SKM-1 treated with dmso at 0.1 percent for 144 hours (cell line): ENCODE results near the gene PARD3B.

Experiments
- DNase-seq: peaks from one replicate; lab custom pipeline; 2025; ENCODE audit not compliant: unreplicated experiment; lab: John Stamatoyannopoulos, UW

The PARD3B gene

DNA sequence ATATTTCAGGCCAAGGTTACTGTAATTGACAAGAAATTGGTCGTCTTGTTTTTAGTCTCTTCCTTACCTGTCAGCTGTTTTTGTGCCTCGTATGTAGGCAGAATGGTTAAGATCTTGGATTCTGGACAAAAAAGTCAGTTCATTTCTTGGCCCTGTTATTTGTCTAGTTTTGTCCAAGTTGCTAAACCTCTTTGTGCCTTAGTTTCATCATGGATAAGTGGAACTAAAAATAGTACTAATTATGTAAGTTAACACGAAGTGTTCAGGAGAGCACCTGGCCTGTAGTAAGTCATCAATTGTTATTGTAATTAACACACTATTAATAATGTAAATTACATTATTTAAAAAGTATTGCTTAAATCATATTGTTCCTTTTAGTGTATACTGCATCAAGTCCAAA lies 148.0 kb downstream of the PARD3B start:
- DNase-seq = no peak

DNA sequence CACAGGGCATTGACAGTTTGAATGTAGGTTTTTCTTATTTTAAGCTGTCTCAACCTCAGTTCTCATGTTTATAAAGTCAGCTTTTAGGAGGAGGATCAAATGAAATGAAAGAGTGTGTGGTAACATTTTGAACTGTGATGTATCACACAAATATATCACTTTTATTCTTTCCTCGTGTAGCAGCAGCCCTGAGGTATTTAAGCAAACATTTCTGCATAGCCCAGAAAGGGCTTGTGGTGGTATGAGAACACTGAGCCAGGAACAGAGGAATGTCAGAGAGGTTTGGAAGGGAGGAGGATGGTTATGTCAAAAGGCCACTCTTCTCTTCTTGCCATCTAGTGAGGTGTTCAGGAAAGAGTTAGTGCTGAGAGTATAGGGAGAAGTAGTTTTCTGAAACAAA lies 150.2 kb downstream of the PARD3B start:
- no peak for DNase-seq

DNA sequence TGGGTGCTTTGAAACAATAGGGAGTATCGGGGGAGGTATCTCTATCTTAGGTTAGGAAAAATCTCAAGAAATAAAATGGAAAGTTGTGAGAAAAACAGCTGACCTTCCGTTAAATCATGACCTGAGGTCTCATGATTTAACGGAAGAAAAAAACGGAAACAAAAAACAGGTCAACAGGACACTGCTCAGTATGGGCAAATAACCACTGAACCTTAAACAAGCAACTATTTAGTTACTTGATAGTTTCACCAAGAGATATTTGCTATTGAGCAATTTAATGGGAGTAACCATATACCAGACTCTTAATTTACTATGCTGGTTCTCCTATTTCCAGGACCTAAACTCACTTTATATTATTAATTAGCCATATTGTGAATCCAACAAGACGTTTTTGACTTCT lies 150.8 kb downstream of the PARD3B start:
- DNase-seq = no peak

DNA sequence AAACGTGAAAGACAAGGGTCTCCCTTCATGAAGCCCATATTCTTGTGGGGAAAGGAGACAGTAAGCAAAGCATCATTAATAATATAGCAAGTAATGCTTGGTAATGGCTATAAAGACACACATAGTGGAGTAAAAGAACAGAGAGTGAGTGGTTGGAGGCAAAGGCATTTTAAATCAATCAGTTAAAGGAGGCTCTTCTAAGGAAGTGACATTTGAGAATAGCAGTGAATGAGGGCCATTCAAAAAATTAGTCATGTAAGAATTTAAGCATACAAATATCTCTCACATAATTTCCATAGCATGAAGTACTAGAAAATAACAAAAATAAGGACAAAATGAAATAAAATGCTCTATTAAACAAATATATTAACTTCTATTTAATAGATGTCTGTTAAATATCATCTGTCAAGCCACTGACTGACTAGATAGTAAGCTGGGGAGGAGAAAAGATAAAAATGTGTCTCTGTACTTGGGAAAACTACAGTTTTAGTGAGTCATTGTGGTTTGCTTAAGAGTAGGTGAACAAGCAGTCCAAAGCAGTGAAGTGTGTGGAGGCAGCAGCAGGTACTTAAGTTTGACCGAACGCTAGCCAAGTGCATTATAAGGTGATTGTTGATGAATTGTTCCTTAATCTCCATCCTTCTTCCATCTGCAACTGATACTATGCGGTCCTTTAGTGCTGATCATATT lies 160.1 kb downstream of the PARD3B start:
- DNase-seq = no peak

GRCh38 chr2:204706939-204707338 lies 161.7 kb downstream of the PARD3B start:
- no peak for DNase-seq

DNA sequence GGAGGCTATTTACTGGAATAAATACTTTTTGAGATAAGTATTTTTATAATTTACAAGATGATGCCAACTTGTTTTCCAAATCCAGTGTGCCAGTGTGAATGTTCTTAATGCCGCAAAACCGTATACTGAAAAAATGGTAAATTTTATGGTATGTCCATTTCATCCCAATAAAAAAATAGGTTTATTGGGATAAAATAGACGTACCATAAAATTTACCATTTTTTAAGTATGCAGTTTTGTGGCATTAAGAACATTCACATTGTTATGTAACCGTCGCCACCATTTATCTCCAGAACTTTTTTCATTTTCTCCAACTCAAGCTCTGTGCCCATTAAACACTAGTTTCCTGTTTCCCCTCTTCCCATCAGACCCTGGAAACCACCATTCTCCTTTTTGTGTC lies 167.9 kb downstream of the PARD3B start:
- DNase-seq = no peak

GRCh38 chr2:204715361-204715760 lies 170.1 kb downstream of the PARD3B start:
- DNase-seq = no peak

DNA sequence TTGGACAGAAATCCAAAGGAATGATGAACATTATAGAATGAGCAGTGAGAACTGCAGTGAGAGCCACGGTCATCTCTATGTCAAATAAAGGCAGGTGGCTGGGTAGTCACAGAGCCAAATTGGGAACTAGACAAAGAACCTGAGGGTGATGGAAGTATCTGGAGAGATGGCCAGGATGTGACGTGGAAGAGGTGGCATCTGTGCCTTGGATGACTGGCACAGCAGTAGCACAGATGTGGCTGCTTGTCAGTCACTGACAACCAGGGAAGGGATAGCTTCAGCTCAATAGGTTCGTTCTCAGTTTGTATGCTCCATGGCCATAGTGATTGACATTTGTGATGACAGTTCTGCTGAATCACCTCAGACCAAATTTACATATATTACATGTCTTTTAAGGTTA lies 172.3 kb downstream of the PARD3B start:
- no peak for DNase-seq

GRCh38 chr2:204718607-204719006 lies 173.3 kb downstream of the PARD3B start:
- DNase-seq = no peak

DNA sequence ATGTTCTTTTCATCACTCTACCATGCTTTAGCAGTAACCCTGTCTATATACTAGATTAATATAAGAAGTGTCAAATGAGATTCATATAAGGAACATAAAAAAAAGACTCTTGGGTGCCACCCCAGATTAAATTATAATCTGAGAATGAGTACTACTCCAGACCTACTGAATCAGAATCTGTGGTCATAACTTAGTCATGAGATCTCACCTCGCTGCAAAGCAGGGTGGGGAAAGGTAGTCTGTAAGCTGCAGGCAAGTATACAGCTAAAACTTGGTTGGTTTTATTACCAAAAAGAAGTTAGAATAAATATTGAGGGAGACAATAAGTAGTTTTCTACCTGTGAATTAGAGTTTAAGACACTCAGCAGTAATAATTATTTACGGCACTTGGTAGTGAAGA lies 175.6 kb downstream of the PARD3B start:
- DNase-seq = no peak

GRCh38 chr2:204722207-204722606 lies 176.9 kb downstream of the PARD3B start:
- DNase-seq = no peak

- DNase-seq = no peak
These were observed 177.4 kb downstream of the PARD3B start for GRCh38 chr2:204722691-204723090.

- no peak for DNase-seq
These were observed 180.6 kb downstream of the PARD3B start for GRCh38 chr2:204725693-204726360.

DNA sequence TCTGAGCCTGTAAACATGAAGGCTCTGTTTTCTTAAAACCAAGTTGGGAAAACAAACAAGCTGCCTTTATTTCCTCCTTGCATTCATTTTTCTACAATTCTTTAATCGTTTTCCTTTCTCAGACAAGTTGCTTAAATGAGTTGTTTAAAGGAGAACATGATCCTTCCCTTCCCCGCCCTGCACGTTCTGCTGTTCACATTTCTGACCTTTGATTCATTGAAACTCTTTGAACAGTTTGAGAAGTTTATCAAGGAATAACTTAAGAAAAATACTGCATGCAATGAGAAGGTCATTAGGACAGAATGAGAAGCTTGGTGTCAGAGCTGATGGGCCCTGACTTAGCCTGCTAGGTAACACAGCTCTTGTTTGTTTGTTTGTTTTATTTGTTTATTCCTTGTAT lies 181.6 kb downstream of the PARD3B start:
- no peak for DNase-seq

DNA sequence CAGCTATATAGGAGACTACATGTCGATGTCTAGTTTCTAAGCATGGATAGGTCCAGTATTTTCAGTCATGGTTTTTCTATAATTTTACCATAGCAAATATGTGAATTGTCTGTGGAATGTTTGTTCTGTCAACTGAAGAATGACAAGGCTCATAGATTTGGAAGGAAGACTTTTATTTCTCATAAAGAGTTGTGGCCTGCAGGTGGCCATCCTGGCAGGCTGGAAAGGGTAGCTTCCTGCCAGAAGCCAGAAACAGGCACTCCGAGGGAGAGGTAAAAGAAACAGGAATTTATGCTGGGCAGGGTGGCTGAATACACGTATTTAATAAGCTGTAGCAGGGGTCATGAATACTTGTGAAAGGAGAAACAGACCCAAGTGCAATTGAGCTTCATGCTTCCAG lies 182.1 kb downstream of the PARD3B start:
- DNase-seq = no peak

DNA sequence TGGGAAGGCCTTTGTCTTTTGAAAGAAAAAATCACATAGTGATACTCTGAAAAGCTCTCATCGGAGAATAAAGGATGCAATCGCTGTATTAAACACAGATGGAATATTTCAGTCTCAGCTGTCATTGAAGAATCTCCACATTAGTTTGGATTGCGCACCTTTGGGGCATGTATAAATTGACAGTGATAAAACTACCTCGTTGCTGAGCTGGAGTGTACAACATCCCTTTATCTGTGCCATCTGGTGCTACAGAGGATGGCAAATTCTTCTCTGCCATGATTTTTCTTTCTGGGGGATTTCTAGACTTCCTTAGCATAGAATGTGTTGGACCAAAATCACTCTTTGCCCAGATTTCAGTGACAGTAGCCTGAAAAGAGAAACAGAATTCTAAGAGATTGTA lies 185.3 kb downstream of the PARD3B start:
- no peak for DNase-seq

DNA sequence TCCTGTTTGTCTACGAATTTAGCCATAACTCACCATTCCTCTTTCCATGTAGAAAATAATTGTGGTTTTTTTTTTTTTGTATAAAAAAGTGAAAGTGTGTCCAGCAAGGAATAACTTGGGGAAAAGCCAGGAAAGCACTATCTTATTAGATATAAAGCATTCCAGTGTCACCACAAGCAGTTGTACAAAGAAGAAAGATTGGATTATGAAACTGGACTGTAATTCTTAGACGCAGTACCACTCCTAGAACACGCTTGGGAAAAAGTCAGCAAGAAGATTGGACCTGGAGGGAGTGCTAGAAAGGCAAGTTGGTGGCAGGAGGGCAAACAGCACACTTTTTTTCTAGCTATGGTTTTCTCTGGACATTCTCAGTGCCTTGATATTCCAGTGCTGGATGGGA lies 186.7 kb downstream of the PARD3B start:
- DNase-seq = no peak

DNA sequence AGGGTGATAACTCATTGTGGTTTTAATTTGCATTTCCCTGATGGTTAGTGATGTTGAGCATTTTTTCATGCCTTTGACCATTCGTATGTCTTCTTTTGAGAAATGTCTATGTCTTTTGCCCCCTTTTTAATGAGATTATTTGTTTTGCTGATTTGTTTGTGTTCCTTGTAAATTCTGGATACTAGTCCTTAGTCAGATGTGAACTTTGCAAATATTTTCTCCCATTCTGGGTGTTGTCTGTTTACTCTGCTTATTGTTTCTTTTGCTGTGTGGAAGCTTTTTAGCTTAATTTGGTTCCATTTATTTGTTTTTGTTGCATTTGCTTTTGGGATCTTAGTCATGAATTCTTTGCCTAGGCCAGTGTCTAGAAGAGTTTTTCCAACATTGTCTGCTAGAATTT lies 192.0 kb downstream of the PARD3B start:
- no peak for DNase-seq

DNA sequence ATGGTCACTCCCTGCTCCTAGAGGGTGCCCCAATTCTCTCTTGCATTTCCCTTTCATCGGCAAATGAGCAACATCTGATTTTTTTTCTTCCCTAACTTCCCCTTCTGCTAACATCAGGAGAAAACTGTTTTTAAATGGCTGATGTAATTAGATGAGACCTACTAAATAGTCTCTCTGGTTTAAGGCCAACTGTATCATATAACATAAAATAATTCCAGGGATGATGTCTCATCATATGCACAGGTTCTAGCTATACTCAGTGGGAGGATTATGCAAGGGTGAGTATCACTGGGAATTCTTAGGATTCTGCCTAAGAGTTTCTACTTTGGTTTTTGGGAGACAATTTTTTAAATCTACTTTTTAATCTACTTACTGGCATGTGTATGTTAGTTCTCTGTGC lies 193.4 kb downstream of the PARD3B start:
- no peak for DNase-seq

- no peak for DNase-seq
These were observed 198.2 kb downstream of the PARD3B start for GRCh38 chr2:204743393-204743960.

DNA sequence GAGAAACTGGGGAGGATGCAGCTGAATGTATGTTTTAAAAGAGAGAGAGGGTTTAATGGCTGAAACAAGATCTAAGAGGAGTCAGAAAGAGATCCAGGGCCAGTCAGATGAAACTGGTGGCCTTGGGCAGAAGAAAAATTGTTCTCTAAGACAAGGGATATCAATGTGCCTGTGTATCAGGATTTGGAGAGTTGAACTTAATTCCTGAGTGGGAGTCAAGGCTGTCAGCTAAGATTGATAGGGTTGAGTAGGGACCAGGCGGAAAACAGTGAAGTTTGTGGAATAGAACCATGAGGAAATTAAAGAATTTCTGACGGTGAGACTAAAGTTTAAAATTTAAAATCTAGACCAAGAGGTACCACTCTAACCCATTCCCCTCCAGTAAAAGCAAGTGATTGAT lies 199.2 kb downstream of the PARD3B start:
- DNase-seq = no peak

DNA sequence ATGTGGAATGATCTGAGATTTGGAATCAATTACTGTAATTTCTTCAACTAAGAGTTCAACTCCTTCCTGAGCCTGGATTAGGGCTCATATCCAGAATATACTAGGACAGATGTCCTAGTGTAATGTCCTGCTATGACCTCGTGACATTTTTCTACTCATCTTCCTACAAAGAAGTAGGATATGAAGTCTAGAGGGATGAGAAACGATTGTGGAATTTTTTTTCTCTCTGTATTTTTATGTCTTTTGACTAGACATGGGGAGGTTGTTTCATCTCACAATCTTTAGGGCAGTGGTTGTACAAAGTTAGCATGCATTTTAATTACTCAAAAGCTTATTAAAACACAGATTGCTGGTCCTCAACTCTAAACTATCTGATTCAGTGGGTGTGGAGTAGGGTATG lies 203.0 kb downstream of the PARD3B start:
- DNase-seq = no peak

GRCh38 chr2:204749319-204749718 lies 204.0 kb downstream of the PARD3B start:
- no peak for DNase-seq
